ENCODE data around the gene HMGCS1.
A peak's percentile ranks its signal among the peaks of the same experiment; 100 is the strongest.
"Not testable (repeated sequence)": the region's sequence is repeated elsewhere in the genome, so short reads cannot be mapped to it uniquely, and the experiment has no call there.

Gene HMGCS1

GRCh38 chr5:43312076-43312661 lies 1.0 kb downstream of the HMGCS1 start:
- DNase-seq, result no peak

- no peak for DNase-seq
Measured at GRCh38 chr5:43309637-43310036, 3.6 kb downstream of the HMGCS1 start.

GRCh38 chr5:43309122-43309521 lies 4.1 kb downstream of the HMGCS1 start:
- DNase-seq, result no peak

- DNase-seq, result not testable (repeated sequence)
Measured at GRCh38 chr5:43306954-43307353, 6.3 kb downstream of the HMGCS1 start.

- peak; percentile 42 for DNase-seq
Measured at GRCh38 chr5:43305948-43306565, 7.2 kb downstream of the HMGCS1 start.

- no peak for DNase-seq
Measured at GRCh38 chr5:43304525-43304924, 8.7 kb downstream of the HMGCS1 start.

- no peak for DNase-seq
Measured at GRCh38 chr5:43303242-43303641, 10.0 kb downstream of the HMGCS1 start.

- no peak for DNase-seq
Measured at GRCh38 chr5:43302481-43302880, 10.7 kb downstream of the HMGCS1 start.

- DNase-seq, result no peak
Measured at GRCh38 chr5:43301653-43302091, 11.5 kb downstream of the HMGCS1 start.

- no peak for DNase-seq
Measured at GRCh38 chr5:43300112-43300511, 13.1 kb downstream of the HMGCS1 start.

- no peak for DNase-seq
Measured at GRCh38 chr5:43298443-43298842, 14.8 kb downstream of the HMGCS1 start.

- DNase-seq, result no peak
Measured at GRCh38 chr5:43296835-43297234, 16.4 kb downstream of the HMGCS1 start.

- DNase-seq, result no peak
Measured at GRCh38 chr5:43295202-43295601, 18.0 kb downstream of the HMGCS1 start.

GRCh38 chr5:43294226-43294625 lies 19.0 kb downstream of the HMGCS1 start:
- DNase-seq, result no peak

- no peak for DNase-seq
Measured at GRCh38 chr5:43290726-43291125, 22.5 kb downstream of the HMGCS1 start.

GRCh38 chr5:43288269-43288831 lies 24.9 kb downstream of the HMGCS1 start:
- no peak for DNase-seq

- no peak for DNase-seq
Measured at GRCh38 chr5:43287493-43287892, 25.7 kb downstream of the HMGCS1 start.

- no peak for DNase-seq
Measured at GRCh38 chr5:43286623-43287022, 26.6 kb downstream of the HMGCS1 start.

GRCh38 chr5:43281840-43282658 lies 31.2 kb downstream of the HMGCS1 start:
- no peak for DNase-seq

GRCh38 chr5:43279548-43280274 lies 33.5 kb downstream of the HMGCS1 start:
- no peak for DNase-seq

- no peak for DNase-seq
Measured at GRCh38 chr5:43275391-43275790, 37.8 kb downstream of the HMGCS1 start.

GRCh38 chr5:43274435-43275114 lies 38.6 kb downstream of the HMGCS1 start:
- DNase-seq, result no peak
